HFF-Myc (cell line): ENCODE results near the gene CRK.

ENCODE experiments used
- DNase-seq: peaks from one replicate; pipeline ENCODE4 v3.0.0-alpha.2; 2011; ENCODE audit warnings: low read depth; ENCODE audit errors: extremely low read depth
- H3K4me3 ChIP-seq: replicated peaks from 2 replicates; pipeline ENCODE4 v1.5.1; 2011; ENCODE audit warnings: low read depth, mild to moderate bottlenecking, control low read depth, low read length
- CTCF ChIP-seq: IDR thresholded peaks from 2 replicates; pipeline ENCODE4 v1.5.1; 2012; ENCODE audit warnings: mild to moderate bottlenecking, low read depth, low read length, control low read depth; ENCODE audit errors: missing control alignments

CRK gene

GRCh38 chr17:1455797-1456599 is at the start of gene CRK:
Gene CRK, minus strand, starts transcription at chr17:1456232. Its CDS starts 115 bp downstream, at chr17:1456117.
- no peak for TF ChIP-seq CTCF
- peak within 1 kb of the TSS; percentile 93 for H3K4me3 ChIP-seq
- DNase-seq: peak; percentile 75

- no peak for DNase-seq
- no peak for TF ChIP-seq CTCF
- no peak overlapping the region for H3K4me3 ChIP-seq
Measured at GRCh38 chr17:1505586-1505985, 49.6 kb upstream of the CRK start.

GRCh38 chr17:1504866-1505265 is 48.8 kb upstream of the CRK start:
- DNase-seq: no peak
- no peak for TF ChIP-seq CTCF
- no peak overlapping the region for H3K4me3 ChIP-seq

GRCh38 chr17:1503699-1504098 is 47.7 kb upstream of the CRK start:
- TF ChIP-seq CTCF: no peak
- H3K4me3 ChIP-seq: no peak overlapping the region
- no peak for DNase-seq

- no peak for TF ChIP-seq CTCF
- no peak for DNase-seq
- no peak overlapping the region for H3K4me3 ChIP-seq
Measured at GRCh38 chr17:1498869-1499268, 42.8 kb upstream of the CRK start.

GRCh38 chr17:1498233-1498632 is 42.2 kb upstream of the CRK start:
- H3K4me3 ChIP-seq: no peak overlapping the region
- DNase-seq: no peak
- TF ChIP-seq CTCF: no peak
